ENCODE measurements around the gene DEFB121. TPM values are rescaled to one million over a fixed set of nuclear protein-coding genes. Genes with fewer than 3 reads are reported as not detected.

DEFB121 gene, protein sequence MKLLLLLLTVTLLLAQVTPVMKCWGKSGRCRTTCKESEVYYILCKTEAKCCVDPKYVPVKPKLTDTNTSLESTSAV
- total RNA-seq (2022; extraction: Qiagen RNA extraction; ENCODE audit: low read depth) = not detected in 5 replicates

DNA sequence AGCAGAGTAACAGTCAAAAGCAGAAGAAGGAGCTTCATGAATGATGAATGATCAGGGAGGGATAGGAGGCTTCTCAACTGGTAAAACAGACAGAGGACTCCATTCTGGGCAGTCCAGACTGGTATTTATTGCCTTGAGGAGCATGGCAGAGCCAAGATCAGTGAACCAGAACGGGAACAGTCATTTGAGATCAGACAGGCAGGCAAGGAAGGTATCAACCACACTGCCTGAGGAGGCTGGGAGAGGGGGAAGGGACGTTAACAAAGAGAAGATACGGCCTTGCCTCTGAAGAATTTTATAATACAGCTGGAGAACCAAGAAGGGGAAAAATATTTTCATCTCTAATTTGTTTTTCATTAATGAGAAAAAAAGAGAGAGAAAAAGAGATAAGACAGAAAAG lies at the start of gene DEFB121:
DEFB121 (minus strand) TSS at position 101 of the 400 bp plus-strand sequence; CDS start at position 38, 63 bp downstream.

GRCh38 chr20:31440012-31440659 lies 34.1 kb upstream of the DEFB121 start, which contains the start of gene DEFB123:
DEFB123 (plus strand) TSS chr20:31440632; CDS start chr20:31440699, 67 bp downstream.

DNA sequence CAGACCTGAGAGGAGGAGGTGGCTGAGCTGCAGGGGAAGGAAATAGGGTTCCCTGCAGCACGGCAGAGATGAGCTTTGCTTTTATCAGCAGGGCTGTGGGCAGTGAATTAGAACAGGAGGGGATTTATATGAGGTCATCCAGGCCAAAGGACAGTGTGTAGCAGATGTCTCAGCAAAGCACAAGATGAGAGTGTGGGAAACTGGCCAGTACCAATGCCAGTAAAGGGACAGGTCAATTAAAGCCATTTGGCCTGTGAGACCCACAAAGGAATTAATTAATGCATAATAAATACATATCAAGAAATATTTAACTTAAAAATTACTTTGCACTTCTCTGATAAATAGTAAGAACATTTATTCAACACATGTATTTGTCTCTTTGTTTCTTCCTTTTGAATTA lies 15.5 kb downstream of the DEFB121 start, which contains the start of gene DEFB119:
DEFB119 (minus strand) TSS at position 101 of the 400 bp plus-strand sequence. CDS start 107 bp downstream, outside the sequence.

GRCh38 chr20:31368301-31368700 lies 37.7 kb downstream of the DEFB121 start, which contains the start of gene DEFB118:
DEFB118 (plus strand) TSS chr20:31368601; CDS start chr20:31368651, 50 bp downstream.

Other genes starting within 250 kb of the DEFB121 start
- not detected in 5 replicates for gene DEFB115, start 148.6 kb downstream of the DEFB121 start, total RNA-seq (2022; extraction: Qiagen RNA extraction; ENCODE audit: low read depth)
- gene DEFB116, start 97.6 kb downstream of the DEFB121 start, total RNA-seq (2022; extraction: Qiagen RNA extraction; ENCODE audit: low read depth) = not detected in 5 replicates
- gene DEFB118, start 37.6 kb downstream of the DEFB121 start, total RNA-seq (2022; extraction: Qiagen RNA extraction; ENCODE audit: low read depth) = not detected in 5 replicates
- not detected in 5 replicates for gene DEFB119, start 15.6 kb downstream of the DEFB121 start, total RNA-seq (2022; extraction: Qiagen RNA extraction; ENCODE audit: low read depth)
- gene DEFB123, start 34.4 kb upstream of the DEFB121 start, total RNA-seq (2022; extraction: Qiagen RNA extraction; ENCODE audit: low read depth) = not detected in 5 replicates
- not detected in 5 replicates for gene DEFB124, start 68.9 kb upstream of the DEFB121 start, total RNA-seq (2022; extraction: Qiagen RNA extraction; ENCODE audit: low read depth)
- 0.11 to 0.20 TPM (median 0.15 TPM) in 3 of 5 replicates, not detected in the others for gene REM1, start 69.1 kb upstream of the DEFB121 start, total RNA-seq (2022; extraction: Qiagen RNA extraction; ENCODE audit: low read depth)
- gene HM13, start 108.2 kb upstream of the DEFB121 start, total RNA-seq (2022; extraction: Qiagen RNA extraction; ENCODE audit: low read depth) = 200 to 267 TPM (median 242 TPM) in 5 replicates
- 204 to 340 TPM (median 288 TPM) in 5 replicates for gene ID1, start 199.1 kb upstream of the DEFB121 start, total RNA-seq (2022; extraction: Qiagen RNA extraction; ENCODE audit: low read depth)
- not detected in 5 replicates for gene COX4I2, start 231.7 kb upstream of the DEFB121 start, total RNA-seq (2022; extraction: Qiagen RNA extraction; ENCODE audit: low read depth)